HG03460 (cell line): ENCODE measurements around the gene XPO5.
A peak's percentile ranks its signal among the peaks of the same experiment; 100 is the strongest.

Experiments used
- ATAC-seq: cut with Tn5 transposase; IDR thresholded peaks from one replicate; pipeline ENCODE4 v1.9.1; 2021; ENCODE audit not compliant: unreplicated experiment

Gene XPO5

GRCh38 chr6:43517505-43518357 lies 58.1 kb downstream of the XPO5 start:
- ATAC-seq: no peak

- ATAC-seq: peak; percentile 91
These were observed 58.9 kb downstream of the XPO5 start, which contains the start of the genes POLR1C and YIPF3 for GRCh38 chr6:43516697-43517504. Gene POLR1C (plus strand): TSS chr6:43517089. CDS start chr6:43517110, 21 bp downstream. Gene YIPF3 (minus strand): TSS chr6:43516926. CDS start chr6:43516807, 119 bp downstream.

GRCh38 chr6:43516367-43516696 lies 59.5 kb downstream of the XPO5 start:
- ATAC-seq: no peak

- ATAC-seq: no peak
These were observed 60.0 kb downstream of the XPO5 start for GRCh38 chr6:43515808-43516207.

- ATAC-seq: no peak
These were observed 63.9 kb downstream of the XPO5 start for GRCh38 chr6:43511824-43512415.

GRCh38 chr6:43510827-43511163 lies 65.0 kb downstream of the XPO5 start:
- no peak for ATAC-seq

GRCh38 chr6:43509984-43510826 lies 65.6 kb downstream of the XPO5 start, which contains the start of gene LRRC73:
Gene LRRC73 (minus strand): TSS chr6:43510346. CDS start chr6:43509785, 561 bp downstream.
- ATAC-seq: peak; percentile 60

- no peak for ATAC-seq
These were observed 66.5 kb downstream of the XPO5 start for GRCh38 chr6:43509142-43509983.

GRCh38 chr6:43508481-43509141 lies 67.2 kb downstream of the XPO5 start:
- ATAC-seq: no peak

- peak; percentile 56 for ATAC-seq
These were observed 69.0 kb downstream of the XPO5 start for GRCh38 chr6:43506667-43507471.

- ATAC-seq: no peak
These were observed 69.7 kb downstream of the XPO5 start for GRCh38 chr6:43506171-43506570.

- ATAC-seq: no peak
These were observed 70.1 kb downstream of the XPO5 start for GRCh38 chr6:43505718-43506117.

GRCh38 chr6:43504756-43505593 lies 70.9 kb downstream of the XPO5 start:
- ATAC-seq: no peak

- no peak for ATAC-seq
These were observed 72.4 kb downstream of the XPO5 start for GRCh38 chr6:43503443-43503842.

- no peak for ATAC-seq
These were observed 73.2 kb downstream of the XPO5 start for GRCh38 chr6:43502666-43503065.

- ATAC-seq: no peak
These were observed 74.9 kb downstream of the XPO5 start for GRCh38 chr6:43500921-43501320.

- no peak for ATAC-seq
These were observed 76.6 kb downstream of the XPO5 start for GRCh38 chr6:43499028-43499815.
